Hepatocyte (in vitro differentiated cells): ENCODE measurements around the gene CASTOR1.

Experiments
- CTCF ChIP-seq: fragments of 200-600 bp; sonication (generic); IDR thresholded peaks from 2 replicates; pipeline ENCODE4 v1.5.1; 2016; ENCODE audit warnings: antibody characterized with exemption, mild to moderate bottlenecking; ENCODE audit not compliant: poor library complexity
- EZH2 ChIP-seq: fragments of 200-600 bp; sonication (generic); IDR thresholded peaks from 2 replicates; pipeline ENCODE4 v1.6.1; 2016; ENCODE audit warnings: antibody characterized with exemption, mild to moderate bottlenecking, borderline replicate concordance

GRCh38 chr22:30293026-30293425 is 3.7 kb upstream of the CASTOR1 start:
- TF ChIP-seq CTCF (no peak), EZH2 (no peak)
